ENCODE data around the gene PPP6R2.

The PPP6R2 gene

GRCh38 chr22:50303515-50303847, 39.6 kb upstream of the PPP6R2 start:
- no peak for DNase-seq (ENCODE audit: low read depth)

GRCh38 chr22:50303848-50304527, 39.1 kb upstream of the PPP6R2 start:
- DNase-seq (ENCODE audit: low read depth): no peak
- TF ChIP-seq CTCF (conservative IDR thresholded peaks at IDR 0.05; ENCODE audit: low read depth, low read length): peak; percentile 28
- peak overlapping the region; percentile 20 for H3K4me3 ChIP-seq (ENCODE audit: low read length)

More at GRCh38 chr22:50303515-50303847, 39.6 kb upstream of the PPP6R2 start:
- no peak for TF ChIP-seq CTCF (conservative IDR thresholded peaks at IDR 0.05; ENCODE audit: low read depth, low read length)
- peak overlapping the region; percentile 20 for H3K4me3 ChIP-seq (ENCODE audit: low read length)

GRCh38 chr22:50304528-50305392, 38.4 kb upstream of the PPP6R2 start:
- peak overlapping the region; percentile 84 for H3K4me3 ChIP-seq (ENCODE audit: low read length)
- peak; percentile 70 for DNase-seq (ENCODE audit: low read depth)
- no peak for TF ChIP-seq CTCF (conservative IDR thresholded peaks at IDR 0.05; ENCODE audit: low read depth, low read length)

- DNase-seq (ENCODE audit: low read depth): no peak
- TF ChIP-seq CTCF (conservative IDR thresholded peaks at IDR 0.05; ENCODE audit: low read depth, low read length): no peak
- H3K4me3 ChIP-seq (ENCODE audit: low read length): peak overlapping the region; percentile 84
These were observed 37.7 kb upstream of the PPP6R2 start for GRCh38 chr22:50305393-50305922.

GRCh38 chr22:50305923-50306566, 37.1 kb upstream of the PPP6R2 start:
- DNase-seq (ENCODE audit: low read depth): peak; percentile 85
- peak overlapping the region; percentile 84 for H3K4me3 ChIP-seq (ENCODE audit: low read length)

More at GRCh38 chr22:50305923-50306566, 37.1 kb upstream of the PPP6R2 start:
- TF ChIP-seq CTCF (conservative IDR thresholded peaks at IDR 0.05; ENCODE audit: low read depth, low read length): no peak
